MV-4-11 (cell line): Measurements from ENCODE around the gene MGAT3.

Source experiments
- DNase-seq: peaks from one replicate; lab custom pipeline; 2025; lab: John Stamatoyannopoulos, UW

Gene MGAT3

GRCh38 chr22:39428597-39429071, 28.2 kb upstream of the MGAT3 start:
- no peak for DNase-seq

DNA sequence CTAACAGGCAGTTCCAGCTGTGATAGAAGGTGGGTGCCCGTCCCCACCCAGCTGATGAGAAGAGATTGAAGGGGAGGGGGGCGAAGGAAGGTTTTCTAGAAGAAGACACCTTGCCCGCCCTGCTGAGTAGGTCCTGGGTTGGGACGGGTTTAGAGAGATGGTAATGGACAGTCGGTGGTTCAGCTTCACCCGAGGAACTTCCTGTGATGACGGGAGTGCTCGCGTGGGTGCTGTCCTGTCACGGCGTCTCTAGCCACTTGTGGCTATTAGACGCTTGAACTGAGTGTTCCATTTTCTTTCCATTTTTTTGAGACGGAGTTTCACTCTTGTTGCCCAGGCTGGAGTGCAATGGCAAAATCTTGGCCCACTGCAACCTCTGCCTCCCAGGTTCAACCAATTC, 27.6 kb upstream of the MGAT3 start:
- no peak for DNase-seq

GRCh38 chr22:39429916-39430575, 26.8 kb upstream of the MGAT3 start:
- DNase-seq: no peak

DNA sequence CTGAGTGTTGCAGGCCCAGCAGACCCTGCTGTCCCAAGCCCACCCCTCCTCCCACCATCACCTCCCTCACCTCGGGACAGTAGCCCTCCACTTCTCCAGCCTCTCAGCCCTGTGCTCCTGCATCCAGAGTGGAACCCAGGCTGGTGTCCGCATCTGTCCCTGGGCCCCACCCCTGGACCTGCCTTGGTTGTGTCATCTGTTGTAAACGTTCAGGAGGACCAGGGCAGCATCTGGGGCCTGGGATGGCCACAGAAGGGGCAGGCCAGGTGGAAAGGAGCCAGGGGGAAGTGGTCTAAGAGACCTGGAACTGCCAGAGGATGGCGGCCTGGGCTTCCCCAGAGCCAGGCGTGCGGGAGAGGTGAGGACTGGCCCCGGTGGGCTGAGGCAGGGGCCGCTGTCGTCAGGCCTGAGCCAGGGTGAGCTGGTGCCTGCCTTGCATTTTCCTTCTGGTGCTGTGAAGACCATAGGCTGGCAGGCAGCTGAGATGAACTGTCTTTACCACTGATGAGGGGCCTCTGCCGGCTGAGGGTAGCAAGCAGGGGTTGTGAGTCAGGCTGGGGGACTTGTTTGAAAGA, 26.1 kb upstream of the MGAT3 start:
- DNase-seq: no peak

DNA sequence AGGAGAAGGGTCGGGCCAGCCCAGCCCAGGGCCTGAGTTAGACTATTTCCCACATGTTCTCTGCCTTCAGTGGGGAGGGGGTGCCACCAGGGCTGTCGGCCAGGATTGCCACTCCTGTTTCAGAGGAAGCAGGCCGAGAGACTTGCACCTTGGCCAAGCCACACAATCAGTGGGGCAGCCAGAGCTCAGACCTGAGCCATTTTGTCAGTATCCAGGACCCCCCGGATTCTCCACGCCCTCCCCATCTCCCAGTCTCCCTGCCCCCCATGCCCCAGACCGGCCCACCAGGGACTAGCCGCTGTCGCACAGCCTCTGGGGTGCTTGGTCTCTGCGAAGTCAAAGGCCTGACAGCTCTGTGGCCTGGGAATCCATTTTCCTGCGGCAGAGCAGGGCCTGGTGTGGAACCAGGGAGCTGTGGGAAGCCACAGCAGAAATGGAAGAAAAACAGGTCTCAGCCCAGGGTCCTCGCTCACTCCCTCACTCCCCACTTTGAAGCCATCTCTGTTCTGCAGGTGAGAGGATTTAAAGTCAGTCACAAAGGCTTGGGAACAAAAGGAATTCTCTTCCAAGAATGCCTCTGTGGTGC, 25.5 kb upstream of the MGAT3 start:
- DNase-seq: no peak

DNA sequence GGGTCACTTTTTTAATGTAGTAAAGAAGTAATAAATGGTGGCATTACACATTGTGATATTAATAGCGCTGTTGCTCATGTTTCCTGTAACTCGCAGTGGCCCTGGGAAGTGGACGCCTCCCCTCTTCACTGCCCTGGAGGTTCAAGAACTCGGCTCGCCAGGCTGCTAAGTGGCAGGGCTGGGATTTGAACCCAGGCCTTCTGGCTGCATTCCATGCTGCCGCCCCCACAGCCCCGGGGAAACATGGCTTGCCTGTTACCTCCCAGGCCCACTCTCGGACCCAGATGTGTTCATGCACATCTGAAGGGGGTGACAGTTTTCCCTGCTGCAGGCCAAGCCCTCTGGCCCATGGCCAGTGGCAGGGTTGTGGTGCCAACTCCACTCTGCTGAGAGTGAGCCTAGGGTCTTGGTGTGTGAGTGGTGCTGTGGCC, 25.0 kb upstream of the MGAT3 start:
- DNase-seq: no peak

DNA sequence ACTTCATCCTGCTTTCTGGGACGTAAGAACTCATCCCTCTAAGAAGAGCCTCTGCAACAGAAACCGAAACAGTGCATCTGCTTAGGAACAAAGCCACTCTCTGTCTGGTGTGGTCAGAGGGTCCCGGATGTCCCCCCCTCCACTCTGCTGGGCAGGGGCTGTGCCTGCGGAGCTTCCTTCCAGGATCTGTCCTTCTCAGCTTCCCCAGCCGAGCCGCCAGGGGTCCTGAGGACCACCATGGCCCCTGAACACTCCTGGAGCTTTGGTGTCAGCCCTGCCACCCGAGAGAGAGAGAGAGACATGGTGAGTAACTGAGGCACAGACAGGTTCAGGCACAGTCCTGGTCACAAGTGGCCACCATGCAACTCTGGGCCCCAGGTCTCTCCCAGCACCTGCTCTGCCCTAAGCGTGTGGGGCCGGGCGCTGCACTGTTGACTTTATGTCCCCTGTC, 24.4 kb upstream of the MGAT3 start:
- no peak for DNase-seq

DNA sequence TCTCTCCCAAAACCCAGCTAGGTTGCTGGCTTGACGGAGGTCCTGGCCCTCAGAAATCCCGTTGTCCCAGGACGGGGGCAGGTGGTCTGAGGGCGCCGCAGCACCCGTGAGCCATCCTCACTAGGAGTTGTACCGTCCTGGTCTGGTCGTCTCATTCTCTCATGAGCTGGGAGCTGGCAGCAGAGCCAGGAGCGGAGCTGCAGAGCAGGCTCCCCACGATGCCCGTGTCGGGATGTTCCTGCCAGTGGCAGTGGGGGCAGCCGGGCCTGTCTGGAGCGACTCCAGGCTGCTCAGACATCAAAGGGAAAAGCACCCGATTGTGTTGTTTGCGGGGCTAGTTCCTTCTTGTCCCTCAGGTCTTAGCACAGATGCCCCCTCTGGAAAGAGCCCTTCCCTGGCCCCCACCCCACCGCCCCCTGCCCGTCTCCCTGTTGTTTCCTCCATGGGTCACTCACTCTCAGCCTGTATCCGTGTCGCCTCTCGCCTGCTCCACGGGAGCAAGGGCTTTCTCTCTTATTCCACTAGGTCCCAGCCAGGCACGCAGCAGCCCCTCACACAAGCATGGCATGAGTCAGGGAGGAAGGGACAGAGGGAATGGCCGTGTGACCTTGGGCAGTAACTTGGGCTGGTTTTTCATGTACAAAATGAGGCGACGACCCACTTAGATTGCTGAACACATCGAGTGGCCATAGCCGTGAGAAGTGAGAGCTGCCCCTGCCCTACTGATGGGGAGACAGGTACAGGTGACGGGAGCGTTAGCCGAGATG, 23.2 kb upstream of the MGAT3 start:
- DNase-seq: no peak

DNA sequence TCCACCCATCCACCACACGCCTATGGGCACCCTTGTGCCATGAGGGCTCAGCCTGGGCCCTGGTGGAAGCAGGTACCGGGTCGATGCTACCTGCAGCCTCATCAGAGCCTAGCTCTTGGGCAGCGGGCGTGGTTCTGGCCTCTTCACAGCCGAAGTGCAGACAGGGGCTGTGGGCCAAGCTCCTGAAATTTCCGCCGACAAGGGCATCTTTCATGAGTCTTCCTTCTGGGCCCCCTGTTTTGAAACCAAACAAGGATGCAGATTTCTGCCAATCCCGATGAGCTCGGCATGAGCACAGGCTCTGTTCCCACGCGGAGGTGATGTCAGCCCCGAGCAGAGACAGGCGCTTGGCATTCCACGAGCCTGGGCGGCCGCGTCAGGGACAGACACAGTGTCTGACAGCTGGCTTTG, 22.6 kb upstream of the MGAT3 start:
- DNase-seq: no peak

GRCh38 chr22:39434721-39435120, 22.1 kb upstream of the MGAT3 start:
- no peak for DNase-seq

GRCh38 chr22:39435616-39436015, 21.2 kb upstream of the MGAT3 start:
- DNase-seq: no peak

- no peak for DNase-seq
Measured at GRCh38 chr22:39437791-39438704, 18.8 kb upstream of the MGAT3 start.

- peak; percentile 69 for DNase-seq
Measured at GRCh38 chr22:39439170-39439569, 17.6 kb upstream of the MGAT3 start.

GRCh38 chr22:39443398-39443797, 13.4 kb upstream of the MGAT3 start:
- DNase-seq: no peak

DNA sequence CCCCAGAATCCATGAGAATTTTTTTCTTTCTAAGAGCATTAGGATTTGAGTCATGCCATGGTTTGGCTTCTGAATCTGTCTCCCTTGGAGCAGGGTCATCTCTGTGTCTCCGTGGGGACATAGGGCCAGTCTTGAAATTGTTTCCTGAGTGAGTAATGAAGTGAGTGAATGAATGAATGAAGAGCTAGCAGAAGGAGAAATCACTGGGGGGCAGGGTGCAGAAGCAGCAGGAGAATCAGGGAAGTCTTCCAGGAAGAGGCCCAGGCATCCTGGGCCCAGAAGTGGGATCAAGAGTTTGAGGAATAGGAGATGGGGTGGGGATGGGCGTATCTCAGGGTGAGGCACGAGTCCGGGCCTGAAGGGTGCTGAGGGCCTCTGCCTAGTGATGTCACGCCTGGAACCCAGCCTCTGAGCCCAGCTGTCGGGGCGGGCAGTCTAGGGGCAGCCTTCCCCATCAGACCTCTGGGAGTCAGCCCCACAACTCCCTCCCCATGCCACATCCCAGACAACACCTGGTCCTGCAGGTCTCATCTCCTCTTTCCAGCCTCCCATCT, 12.5 kb upstream of the MGAT3 start:
- no peak for DNase-seq

- DNase-seq: no peak
Measured at GRCh38 chr22:39444937-39445465, 11.8 kb upstream of the MGAT3 start.

GRCh38 chr22:39445678-39446077, 11.1 kb upstream of the MGAT3 start:
- DNase-seq: no peak

DNA sequence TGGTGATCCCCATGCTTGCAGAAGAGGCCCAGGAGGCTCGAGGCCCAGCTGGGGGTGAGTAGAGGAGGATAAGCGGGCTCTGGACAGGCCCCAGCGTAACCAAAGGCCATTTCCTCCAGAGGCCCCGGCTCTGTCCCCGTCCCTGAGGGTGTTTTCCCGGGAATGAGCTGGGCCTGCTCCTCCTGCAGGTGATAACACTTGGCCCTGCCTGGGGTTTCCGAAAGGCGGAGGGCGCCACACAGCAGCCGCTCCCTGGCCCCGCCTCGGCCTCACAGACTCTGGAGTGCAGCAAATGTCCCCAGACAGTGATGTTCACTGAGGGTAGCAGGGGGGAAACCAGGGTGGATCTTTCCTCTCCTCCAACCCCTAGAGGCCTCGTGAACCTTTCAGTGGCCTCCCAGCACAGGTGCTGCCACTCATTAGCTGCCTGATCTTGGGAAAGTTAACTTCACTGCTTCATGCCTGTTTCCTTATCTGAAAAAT, 10.5 kb upstream of the MGAT3 start:
- no peak for DNase-seq

- DNase-seq: no peak
Measured at GRCh38 chr22:39448205-39449054, 8.4 kb upstream of the MGAT3 start.

DNA sequence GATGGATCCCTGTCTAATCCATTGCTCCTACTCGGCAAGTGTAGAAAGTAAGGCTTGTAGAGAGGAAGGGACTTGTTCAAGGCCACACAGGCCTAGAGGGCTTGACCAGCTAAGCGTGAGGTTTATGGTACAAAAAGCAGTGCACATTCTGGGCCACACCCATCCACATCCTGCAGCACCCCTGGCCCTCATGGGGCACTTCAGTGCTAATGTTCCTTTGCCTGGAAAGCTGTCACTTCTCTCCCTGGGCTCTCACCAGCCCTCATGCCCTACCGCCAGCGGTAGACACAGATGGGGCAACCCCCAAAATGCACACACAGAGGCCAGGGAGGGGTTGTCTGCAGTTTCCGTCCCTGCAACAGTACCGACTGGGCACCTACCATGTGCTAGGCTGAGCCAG, 7.1 kb upstream of the MGAT3 start:
- no peak for DNase-seq
